Measurements from ENCODE around the gene DNAJA3. TPM values are rescaled to one million over a fixed set of nuclear protein-coding genes. Genes with fewer than 3 reads are reported as not detected.

The DNAJA3 gene
- total RNA-seq, 3 donors from 2014 or later (not counting 1 experiment from before 2014, with no cell fraction given) = 22.1 to 34.2 (median 27.2) TPM

DNA sequence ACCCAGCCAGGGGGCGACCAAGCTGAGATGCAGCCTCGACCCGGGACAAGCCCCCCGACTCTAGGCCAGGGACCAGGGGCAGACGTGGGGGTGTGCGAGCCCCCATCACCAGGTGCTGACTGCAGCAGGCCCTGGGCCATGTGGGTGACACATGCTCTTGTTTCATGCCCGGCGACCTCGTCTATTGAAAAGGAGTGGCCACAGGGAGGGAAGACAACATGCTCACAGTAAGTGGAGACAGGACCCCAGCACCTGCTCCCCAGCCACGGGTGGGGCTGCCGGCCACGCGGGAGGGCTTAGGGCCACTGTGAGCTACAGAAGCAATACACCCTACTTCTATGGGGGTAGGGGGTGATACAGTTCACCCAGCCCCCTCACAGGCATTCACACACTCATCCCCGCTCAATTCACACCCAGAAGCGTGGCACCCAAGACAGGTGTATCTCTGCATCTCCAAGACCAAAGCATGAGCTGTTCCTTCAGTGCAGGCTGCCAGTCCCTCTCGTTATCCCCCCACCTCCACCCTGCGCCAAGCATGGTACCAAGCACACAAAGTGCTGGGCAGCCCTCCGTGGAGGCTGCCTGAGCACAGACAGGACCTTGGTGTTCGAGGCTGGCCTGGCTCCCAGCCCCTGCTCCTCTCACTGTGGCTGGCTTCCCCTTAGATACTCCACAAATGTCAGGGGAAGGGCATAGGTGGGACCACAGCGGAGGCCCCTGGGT is 40.4 kb upstream of the DNAJA3 start:
- H3K27me3 Mint-ChIP-seq (ENCODE audit: low read depth in 2 of 2) = no peaks in the 10 kb centered on the region
- H3K36me3 Mint-ChIP-seq = no peaks in the 10 kb centered on the region
- TF ChIP-seq, protein P1, sequence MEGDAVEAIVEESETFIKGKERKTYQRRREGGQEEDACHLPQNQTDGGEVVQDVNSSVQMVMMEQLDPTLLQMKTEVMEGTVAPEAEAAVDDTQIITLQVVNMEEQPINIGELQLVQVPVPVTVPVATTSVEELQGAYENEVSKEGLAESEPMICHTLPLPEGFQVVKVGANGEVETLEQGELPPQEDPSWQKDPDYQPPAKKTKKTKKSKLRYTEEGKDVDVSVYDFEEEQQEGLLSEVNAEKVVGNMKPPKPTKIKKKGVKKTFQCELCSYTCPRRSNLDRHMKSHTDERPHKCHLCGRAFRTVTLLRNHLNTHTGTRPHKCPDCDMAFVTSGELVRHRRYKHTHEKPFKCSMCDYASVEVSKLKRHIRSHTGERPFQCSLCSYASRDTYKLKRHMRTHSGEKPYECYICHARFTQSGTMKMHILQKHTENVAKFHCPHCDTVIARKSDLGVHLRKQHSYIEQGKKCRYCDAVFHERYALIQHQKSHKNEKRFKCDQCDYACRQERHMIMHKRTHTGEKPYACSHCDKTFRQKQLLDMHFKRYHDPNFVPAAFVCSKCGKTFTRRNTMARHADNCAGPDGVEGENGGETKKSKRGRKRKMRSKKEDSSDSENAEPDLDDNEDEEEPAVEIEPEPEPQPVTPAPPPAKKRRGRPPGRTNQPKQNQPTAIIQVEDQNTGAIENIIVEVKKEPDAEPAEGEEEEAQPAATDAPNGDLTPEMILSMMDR (IDR thresholded peaks at IDR 0.05) = no peak
- H3K36me3 ChIP-seq (ENCODE audit: control insufficient read depth, insufficient read depth, low read length) = peaks cover 78% of the 10 kb centered on the region
- no peak for ATAC-seq
- H3K9me3 Mint-ChIP-seq = no peaks in the 10 kb centered on the region
- no peaks in the 10 kb centered on the region for H3K9me3 ChIP-seq (ENCODE audit: control insufficient read depth, insufficient read depth, low read length)
- intact Hi-C loops (cut with micrococcal nuclease) = no loop called here
- H3K4me1 ChIP-seq (ENCODE audit: control insufficient read depth, insufficient read depth, low read length) = no peaks in the 10 kb centered on the region
- no peak overlapping the region for H3K4me3 Mint-ChIP-seq
- H3K4me3 ChIP-seq (ENCODE audit: low read length) = no peak overlapping the region
- H3K4me1 Mint-ChIP-seq = peaks cover 0 to 27% of the 10 kb centered on the region in 2 donors
- WGBS (ENCODE audit: insufficient coverage) = 93% methylated on average over 16 of the region's 20 CpGs
- no peak overlapping the region for H3K27ac Mint-ChIP-seq
- H3K27ac ChIP-seq (ENCODE audit: low read length) = no peak overlapping the region
- H3K27me3 ChIP-seq (ENCODE audit: control insufficient read depth, insufficient read depth, low read length) = no peaks in the 10 kb centered on the region
- no peak for DNase-seq

DNA sequence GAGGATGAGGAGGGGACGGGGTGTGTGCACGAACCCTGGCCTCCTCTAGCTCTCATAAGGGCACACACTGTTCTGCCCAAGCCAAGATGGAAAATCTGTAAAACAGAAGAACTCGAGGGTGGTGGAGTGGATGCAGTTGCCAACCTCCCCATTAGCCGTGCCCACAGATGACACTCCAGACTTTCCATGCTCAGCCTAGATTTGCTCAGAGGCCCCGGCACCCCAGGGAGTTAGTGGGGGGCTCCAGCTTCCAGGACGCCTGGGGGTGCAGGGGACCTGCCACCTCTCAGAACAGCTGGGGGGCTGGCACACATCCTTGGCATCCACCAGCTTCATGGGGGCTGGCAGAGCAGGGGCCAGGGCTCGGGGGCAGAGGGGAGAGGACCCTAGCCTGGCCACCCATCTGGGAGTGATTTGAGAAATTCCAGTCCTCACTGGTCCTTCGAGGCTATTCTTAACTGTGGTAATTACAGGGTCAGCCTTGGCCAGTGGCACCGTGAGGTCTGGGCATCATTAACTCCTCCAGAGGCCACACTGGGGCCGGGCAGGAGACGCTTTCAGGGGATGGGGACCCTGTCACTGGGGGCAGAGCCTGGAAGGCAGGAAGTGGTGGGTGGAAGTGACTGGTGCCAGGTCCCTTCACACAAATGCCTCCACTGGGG is 39.7 kb upstream of the DNAJA3 start:
- H3K27me3 Mint-ChIP-seq (ENCODE audit: low read depth in 2 of 2) = no peaks in the 10 kb centered on the region
- intact Hi-C loops (cut with micrococcal nuclease) = no loop called here
- peaks cover 0 to 20% of the 10 kb centered on the region in 2 donors for H3K4me1 Mint-ChIP-seq
- Histone ChIP-seq H3K4me3 (ENCODE audit: low read length) (no peak overlapping the region), H3K27me3 (ENCODE audit: control insufficient read depth, insufficient read depth, low read length) (no peaks in the 10 kb centered on the region), H3K27ac (ENCODE audit: low read length) (no peak overlapping the region), H3K36me3 (ENCODE audit: control insufficient read depth, insufficient read depth, low read length) (peaks cover 78% of the 10 kb centered on the region), H3K9me3 (ENCODE audit: control insufficient read depth, insufficient read depth, low read length) (no peaks in the 10 kb centered on the region), H3K4me1 (ENCODE audit: control insufficient read depth, insufficient read depth, low read length) (no peaks in the 10 kb centered on the region)
- ATAC-seq (no peak), DNase-seq (no peak)
- TF ChIP-seq, protein P1 (IDR thresholded peaks at IDR 0.05) = no peak
- no peak overlapping the region for H3K4me3 Mint-ChIP-seq
- no peaks in the 10 kb centered on the region for H3K9me3 Mint-ChIP-seq
- H3K36me3 Mint-ChIP-seq = no peaks in the 10 kb centered on the region
- peak overlapping the region; percentile 34 to 40 for H3K27ac Mint-ChIP-seq
- whole genome bisulfite sequencing (ENCODE audit: insufficient coverage) = 94% methylated on average over 11 of the region's 11 CpGs

DNA sequence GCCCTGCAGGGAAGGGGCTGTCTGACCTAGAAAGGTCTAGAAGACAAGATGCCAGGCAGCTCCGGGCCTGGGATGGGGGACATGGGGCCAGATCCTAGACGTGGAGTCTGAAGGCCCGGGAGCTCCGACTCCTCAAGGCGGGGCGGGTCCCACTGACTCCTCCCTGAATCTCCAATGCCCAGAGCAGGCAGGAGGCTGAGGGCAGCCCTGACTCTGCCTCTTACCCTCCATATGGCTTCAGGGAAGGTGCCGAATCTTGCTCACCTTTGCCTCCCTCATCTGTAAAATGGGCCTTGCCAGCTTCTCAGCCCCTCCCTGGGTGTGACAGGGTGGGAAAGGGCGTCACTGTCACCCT is 39.2 kb upstream of the DNAJA3 start:
- ATAC-seq = no peak

More for the DNA sequence above, 39.2 kb upstream of the DNAJA3 start:
- Histone ChIP-seq H3K27ac (ENCODE audit: low read length) (no peak overlapping the region), H3K4me1 (ENCODE audit: control insufficient read depth, insufficient read depth, low read length) (no peaks in the 10 kb centered on the region), H3K4me3 (ENCODE audit: low read length) (no peak overlapping the region), H3K27me3 (ENCODE audit: control insufficient read depth, insufficient read depth, low read length) (no peaks in the 10 kb centered on the region), H3K36me3 (ENCODE audit: control insufficient read depth, insufficient read depth, low read length) (peaks cover 76% of the 10 kb centered on the region), H3K9me3 (ENCODE audit: control insufficient read depth, insufficient read depth, low read length) (no peaks in the 10 kb centered on the region)
- WGBS (ENCODE audit: insufficient coverage) = 89% methylated on average over 8 of the region's 8 CpGs
- peak overlapping the region; percentile 28 for H3K4me3 Mint-ChIP-seq
- no peaks in the 10 kb centered on the region for H3K27me3 Mint-ChIP-seq (ENCODE audit: low read depth in 2 of 2)
- H3K9me3 Mint-ChIP-seq = no peaks in the 10 kb centered on the region
- no peaks in the 10 kb centered on the region for H3K36me3 Mint-ChIP-seq
- TF ChIP-seq, protein P1 (IDR thresholded peaks at IDR 0.05) = no peak
- peaks cover 0 to 18% of the 10 kb centered on the region in 2 donors for H3K4me1 Mint-ChIP-seq
- intact Hi-C loops (cut with micrococcal nuclease) = no loop called here
- no peak for DNase-seq
- peak overlapping the region; percentile 34 to 40 for H3K27ac Mint-ChIP-seq
